Neuronal stem cell (in vitro differentiated cells): Measurements from ENCODE around the gene CCR6.
"Not testable (repeated sequence)": the region's sequence is repeated elsewhere in the genome, so short reads cannot be mapped to it uniquely, and the experiment has no call there.

Experiments used
- DNase-seq: peaks from one replicate; pipeline ENCODE4 v3.0.0-alpha.2; 2013; ENCODE audit warnings: low spot score
- H2AFZ ChIP-seq: one replicate; pipeline ENCODE4 v1.6.1; 2013; ENCODE audit warnings: mild to moderate bottlenecking, low read length, inconsistent platforms
- H2AK5ac ChIP-seq: 2 replicates; pipeline ENCODE4 v1.6.1; 2013; ENCODE audit warnings: low read depth, mild to moderate bottlenecking, inconsistent platforms, low read length, moderate library complexity, mixed read lengths
- H2BK120ac ChIP-seq: 2 replicates; pipeline ENCODE4 v1.6.1; 2013; ENCODE audit warnings: low read depth, mild to moderate bottlenecking, inconsistent platforms, low read length, moderate library complexity, mixed read lengths
- H2BK12ac ChIP-seq: one replicate; pipeline ENCODE4 v1.6.1; 2013; ENCODE audit warnings: low read length, inconsistent platforms
- H2BK15ac ChIP-seq: 2 replicates; pipeline ENCODE4 v1.6.1; 2013; ENCODE audit warnings: mild to moderate bottlenecking, low read length, inconsistent platforms, mixed read lengths
- H2BK5ac ChIP-seq: one replicate; pipeline ENCODE4 v1.6.1; 2013; ENCODE audit warnings: inconsistent platforms, mild to moderate bottlenecking, low read length, moderate library complexity
- H3K14ac ChIP-seq: one replicate; pipeline ENCODE4 v1.6.1; 2013; ENCODE audit warnings: low read length, inconsistent platforms
- H3K18ac ChIP-seq: 2 replicates; pipeline ENCODE4 v1.6.1; 2013; ENCODE audit warnings: low read length, inconsistent platforms
- H3K23ac ChIP-seq: 2 replicates; pipeline ENCODE4 v1.6.1; 2013; ENCODE audit warnings: low read depth, mild to moderate bottlenecking, mixed read lengths, low read length, inconsistent platforms; ENCODE audit not compliant: poor library complexity
- H3K27ac ChIP-seq: replicated peaks from 3 replicates; pipeline ENCODE4 v1.5.1; 2013; ENCODE audit warnings: low read length, inconsistent platforms
- H3K27me3 ChIP-seq, 3 experiments: 2 replicates each; pipeline ENCODE4 v1.6.1; 2013; ENCODE audit warnings: low read length in 3 of 3, mild to moderate bottlenecking in 2 of 3, inconsistent platforms in 1 of 3, low read depth in 1 of 3, mixed read lengths in 1 of 3, moderate library complexity in 1 of 3; ENCODE audit not compliant: control insufficient read depth in 3 of 3, insufficient read depth in 3 of 3
- H3K36me3 ChIP-seq, 2 donors: replicated peaks in 1 of 2; 2 replicates each; pipeline ENCODE4 v1.6.1; 2013; ENCODE audit warnings: low read length in 2 of 2; ENCODE audit not compliant: control insufficient read depth in 2 of 2, insufficient read depth in 2 of 2
- H3K4ac ChIP-seq: 2 replicates; pipeline ENCODE4 v1.6.1; 2013; ENCODE audit warnings: inconsistent platforms, mild to moderate bottlenecking, low read length, moderate library complexity
- H3K4me1 ChIP-seq, 2 donors: 1 replicate in 1 of 2; 2 replicates in 1 of 2; pipeline ENCODE4 v1.6.1; 2013; ENCODE audit warnings: low read length in 2 of 2, low read depth in 1 of 2; ENCODE audit not compliant: control insufficient read depth in 2 of 2, insufficient read depth in 1 of 2
- H3K4me2 ChIP-seq: one replicate; pipeline ENCODE4 v1.6.1; 2013; ENCODE audit warnings: mild to moderate bottlenecking, low read length, inconsistent platforms; ENCODE audit not compliant: insufficient read depth, poor library complexity, severe bottlenecking
- H3K4me3 ChIP-seq, 2 donors: 2 replicates each; pipeline ENCODE4 v1.5.1; 2013; ENCODE audit warnings: low read length in 2 of 2, mild to moderate bottlenecking in 2 of 2, inconsistent platforms in 1 of 2, moderate library complexity in 1 of 2
- H3K79me1 ChIP-seq: one replicate; pipeline ENCODE4 v1.6.1; 2013; ENCODE audit warnings: low read depth, mild to moderate bottlenecking, inconsistent platforms, low read length, moderate library complexity
- H3K9ac ChIP-seq: one replicate; pipeline ENCODE4 v1.6.1; 2013; ENCODE audit warnings: mild to moderate bottlenecking, low read depth, low read length, inconsistent platforms; ENCODE audit not compliant: poor library complexity
- H3K9me3 ChIP-seq, 2 donors: replicated peaks in 1 of 2; 2 replicates each; pipeline versions ENCODE3 to v1.6.1; 2013; ENCODE audit warnings: low read length in 2 of 2, mild to moderate bottlenecking in 2 of 2, inconsistent platforms in 1 of 2, low read depth in 1 of 2, mixed read lengths in 1 of 2, moderate library complexity in 1 of 2; ENCODE audit not compliant: control insufficient read depth in 2 of 2, insufficient read depth in 1 of 2
- H4K8ac ChIP-seq: one replicate; pipeline ENCODE4 v1.6.1; 2013; ENCODE audit warnings: low read depth, mild to moderate bottlenecking, inconsistent platforms, low read length, moderate library complexity
- H4K91ac ChIP-seq: one replicate; pipeline ENCODE4 v1.6.1; 2013; ENCODE audit warnings: low read length, low read depth, mild to moderate bottlenecking, inconsistent platforms; ENCODE audit not compliant: poor library complexity
- WGBS, 2 donors: extraction: QIAGEN DNeasy Blood & Tissue Kit; methylation state at CpG; one replicate each; pipeline ENCODE4 v1.1.7; 2013; ENCODE audit warnings: missing lambda C conversion rate in 2 of 2, mixed read lengths in 1 of 2; ENCODE audit not compliant: insufficient read length in 2 of 2, insufficient replicate concordance in 1 of 2; ENCODE audit errors: extremely low coverage in 2 of 2; 5-methylcytosine and 5-hydroxymethylcytosine counted together

CCR6 gene

DNA sequence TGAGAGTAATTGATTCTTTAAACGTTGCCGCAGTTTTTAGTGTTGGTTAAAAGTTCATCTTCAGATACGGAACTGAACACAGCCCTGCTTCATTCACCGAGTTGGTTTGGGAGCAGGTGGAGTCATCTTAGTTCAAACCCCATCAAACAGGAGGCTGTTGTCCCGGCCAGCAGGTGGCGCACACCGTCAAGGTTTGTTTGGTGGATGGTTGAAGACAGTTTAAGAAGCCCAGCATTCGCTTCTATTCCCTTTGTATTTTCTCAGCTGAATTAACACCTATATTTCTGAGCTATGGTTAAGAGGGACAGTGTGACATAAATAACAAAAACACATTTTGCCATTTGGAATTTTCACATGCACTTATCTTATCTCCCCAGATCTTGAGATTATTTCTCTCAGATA lies 60.0 kb downstream of the CCR6 start:
- WGBS, 2 donors: no CpG with 5 or more reads among the region's 8 CpGs
- not testable (repeated sequence) for H2BK15ac ChIP-seq, H3K4ac ChIP-seq

DNA sequence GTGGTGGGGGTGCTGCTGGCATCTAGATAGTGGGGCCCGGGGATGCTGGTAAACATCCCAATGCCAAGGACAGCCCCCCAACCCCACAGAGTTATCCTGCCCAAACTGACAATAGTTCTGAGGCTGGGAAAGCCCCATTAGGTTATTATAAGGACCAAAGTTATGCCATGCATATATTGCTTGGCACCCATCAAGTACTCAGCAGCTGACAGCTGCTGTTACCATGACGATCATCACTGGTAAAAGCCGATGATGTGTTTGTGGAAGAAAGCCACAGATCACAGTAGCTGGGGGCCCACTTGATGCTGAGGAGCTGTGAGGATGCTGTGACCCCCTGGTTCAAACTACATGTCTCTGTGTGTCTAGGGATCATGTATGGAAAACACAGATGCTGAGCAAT lies 62.2 kb downstream of the CCR6 start:
- no CpG with 5 or more reads among the region's 3 CpGs for WGBS, 2 donors
- not testable (repeated sequence) for H2BK15ac ChIP-seq, H4K91ac ChIP-seq, H3K4me1 ChIP-seq, H3K36me3 ChIP-seq, H3K79me1 ChIP-seq, H2AK5ac ChIP-seq, H3K9ac ChIP-seq, H3K18ac ChIP-seq, H3K27ac ChIP-seq, H4K8ac ChIP-seq, H3K4me2 ChIP-seq, H3K9me3 ChIP-seq, H3K27me3 ChIP-seq, H2BK5ac ChIP-seq, H2BK12ac ChIP-seq, H3K4ac ChIP-seq, DNase-seq, H3K14ac ChIP-seq, H3K4me3 ChIP-seq, H3K23ac ChIP-seq, H2BK120ac ChIP-seq, H2AFZ ChIP-seq

More for the DNA sequence above, 60.0 kb downstream of the CCR6 start:
- not testable (repeated sequence) for H3K9ac ChIP-seq, DNase-seq, H3K27ac ChIP-seq, H4K91ac ChIP-seq, H3K36me3 ChIP-seq, H2BK120ac ChIP-seq, H3K4me1 ChIP-seq, H3K9me3 ChIP-seq, H3K4me3 ChIP-seq, H3K23ac ChIP-seq, H2BK12ac ChIP-seq, H2AFZ ChIP-seq, H3K79me1 ChIP-seq, H3K27me3 ChIP-seq, H3K14ac ChIP-seq, H2AK5ac ChIP-seq, H3K4me2 ChIP-seq, H2BK5ac ChIP-seq, H4K8ac ChIP-seq, H3K18ac ChIP-seq

DNA sequence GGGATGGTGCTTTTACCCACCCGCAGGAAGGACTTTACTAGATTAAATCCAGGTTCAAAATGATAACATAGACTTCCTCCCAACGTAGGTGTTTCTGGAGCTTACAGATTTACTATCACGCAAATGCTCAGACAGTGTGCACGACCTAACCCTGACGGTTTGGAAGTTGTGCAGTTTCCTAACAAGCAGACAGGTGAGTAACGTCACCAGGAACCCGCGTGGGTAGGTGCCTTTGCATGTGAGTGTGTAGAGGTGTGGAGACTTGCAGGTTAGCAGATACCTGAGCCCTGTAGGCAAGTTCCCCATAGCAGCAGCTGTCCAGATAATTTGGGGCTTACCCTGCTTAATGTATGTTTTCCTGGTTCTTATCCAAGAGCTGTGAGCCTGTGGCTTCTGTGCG lies 64.4 kb downstream of the CCR6 start:
- H3K23ac ChIP-seq, H2AK5ac ChIP-seq, H2AFZ ChIP-seq, H4K91ac ChIP-seq, H3K9me3 ChIP-seq, H3K18ac ChIP-seq, H2BK5ac ChIP-seq, H2BK120ac ChIP-seq, H3K14ac ChIP-seq, H3K27ac ChIP-seq, H3K36me3 ChIP-seq, H3K79me1 ChIP-seq, H3K4me1 ChIP-seq, H3K4me2 ChIP-seq, H2BK15ac ChIP-seq, H3K4ac ChIP-seq, H3K4me3 ChIP-seq, H2BK12ac ChIP-seq, DNase-seq, H3K9ac ChIP-seq, H3K27me3 ChIP-seq, H4K8ac ChIP-seq: not testable (repeated sequence)
- WGBS, 2 donors: no CpG with 5 or more reads among the region's 9 CpGs
